C4-2B (cell line): Measurements from ENCODE around the gene NR2F1.

Source experiments
- CTCF ChIP-seq: fragments of 450-650 bp; conservative IDR thresholded peaks from 2 replicates; pipeline ENCODE4 v1.5.1; 2017; ENCODE audit warnings: mild to moderate bottlenecking
- ZFX ChIP-seq: fragments of 450-650 bp; IDR thresholded peaks from 2 replicates; pipeline ENCODE4 v1.6.1; 2017

- TF ChIP-seq CTCF, result no peak
- TF ChIP-seq ZFX, result no peak
These were observed 33.6 kb downstream of the NR2F1 start for GRCh38 chr5:93616538-93617174.
